NCI-H345 (cell line): Measurements from ENCODE around the gene GAS2L1.

Experiments
- DNase-seq: peaks from one replicate; lab custom pipeline; 2025; lab: John Stamatoyannopoulos, UW

Gene GAS2L1

GRCh38 chr22:29327089-29327764 lies 20.8 kb downstream of the GAS2L1 start:
- no peak for DNase-seq

- DNase-seq, result no peak
These were observed 21.6 kb downstream of the GAS2L1 start for GRCh38 chr22:29328055-29328454.

GRCh38 chr22:29328566-29329500 lies 22.4 kb downstream of the GAS2L1 start:
- DNase-seq, result no peak

GRCh38 chr22:29329581-29329980 lies 23.1 kb downstream of the GAS2L1 start:
- no peak for DNase-seq

- no peak for DNase-seq
These were observed 23.8 kb downstream of the GAS2L1 start for GRCh38 chr22:29330291-29330690.

- no peak for DNase-seq
These were observed 24.3 kb downstream of the GAS2L1 start for GRCh38 chr22:29330753-29331152.

- DNase-seq, result no peak
These were observed 24.8 kb downstream of the GAS2L1 start for GRCh38 chr22:29331213-29331612.

- DNase-seq, result no peak
These were observed 25.3 kb downstream of the GAS2L1 start for GRCh38 chr22:29331658-29332300.

GRCh38 chr22:29332886-29333496 lies 26.5 kb downstream of the GAS2L1 start:
- DNase-seq, result no peak

- DNase-seq, result no peak
These were observed 27.7 kb downstream of the GAS2L1 start for GRCh38 chr22:29334148-29334547.

GRCh38 chr22:29334696-29335344 lies 28.4 kb downstream of the GAS2L1 start:
- no peak for DNase-seq

GRCh38 chr22:29335656-29336055 lies 29.2 kb downstream of the GAS2L1 start:
- DNase-seq, result no peak

GRCh38 chr22:29336751-29337490 lies 30.5 kb downstream of the GAS2L1 start:
- no peak for DNase-seq

- no peak for DNase-seq
These were observed 31.3 kb downstream of the GAS2L1 start for GRCh38 chr22:29337631-29338284.

GRCh38 chr22:29338398-29338797 lies 31.9 kb downstream of the GAS2L1 start:
- DNase-seq, result no peak

GRCh38 chr22:29339381-29340235 lies 33.2 kb downstream of the GAS2L1 start:
- DNase-seq, result no peak

GRCh38 chr22:29340566-29340965 lies 34.1 kb downstream of the GAS2L1 start:
- DNase-seq, result no peak

- no peak for DNase-seq
These were observed 34.8 kb downstream of the GAS2L1 start for GRCh38 chr22:29341056-29341848.

GRCh38 chr22:29341849-29342127 lies 35.3 kb downstream of the GAS2L1 start:
- DNase-seq, result no peak
